NB4 (cell line): ENCODE measurements around the gene SHANK2.

Source experiments
- CTCF ChIP-seq: IDR thresholded peaks from one replicate; pipeline ENCODE4 v1.5.1; 2012; ENCODE audit warnings: low read depth, low read length
- MYC ChIP-seq: IDR thresholded peaks from 2 replicates; pipeline ENCODE4 v1.6.1; 2011; ENCODE audit warnings: low read depth, low read length

GRCh38 chr11:71245601-71246391 lies 6.6 kb downstream of the SHANK2 start:
- TF ChIP-seq MYC (no peak), CTCF (no peak)
